ENCODE results near the gene KCP. TPM values are rescaled to one million over a fixed set of nuclear protein-coding genes. Genes with fewer than 3 reads are reported as not detected.

KCP gene
- total RNA-seq, 1 experiment from 2014 or later: 9.9 TPM

- H3K9me3 ChIP-seq (ENCODE audit: insufficient read depth, low read depth): no peaks in the 10 kb centered on the region
- H3F3A ChIP-seq (ENCODE audit: insufficient read depth, low read depth): peaks cover 16% of the 10 kb centered on the region; the same call in 1 of the 2 replicates
- intact Hi-C loops (cut with micrococcal nuclease; ENCODE audit: unreplicated experiment): no loop called here
- H4K20me1 ChIP-seq (ENCODE audit: insufficient read depth): no peaks in the 10 kb centered on the region
- H3K79me2 ChIP-seq (ENCODE audit: low read depth): no peaks in the 10 kb centered on the region
- no peak for DNase-seq
- H3K27me3 ChIP-seq (ENCODE audit: insufficient read depth, low read depth): no peaks in the 10 kb centered on the region
- H3K4me1 ChIP-seq (replicated peaks; ENCODE audit: insufficient read depth): peaks cover 26% of the 10 kb centered on the region
- H2AFZ ChIP-seq: no peak overlapping the region
- TF ChIP-seq CTCF (conservative IDR thresholded peaks at IDR 0.05) (no peak), EZH2 (IDR thresholded peaks at IDR 0.05; ENCODE audit: low read depth) (no peak)
- BruUV-seq (replicated peaks): no TSS peak
- H3K27ac ChIP-seq: no peak overlapping the region
- no peaks in the 10 kb centered on the region for H3K36me3 ChIP-seq (ENCODE audit: low read depth)
- ChIA-PET CTCF (interaction anchor here (0.7 kb wide), 1 partner anchor 263 kb away, joined by 6 read pairs; no protein-coding TSS in a partner anchor), POLR2A (ENCODE audit: unreplicated experiment) (interaction anchor here (0.6 kb wide), 1 partner anchor 145 kb away, joined by 3 read pairs; no protein-coding TSS in a partner anchor)
- no peak overlapping the region for H3K4me2 ChIP-seq
- no peak overlapping the region for H3K4me3 ChIP-seq
- H3K9me2 ChIP-seq (ENCODE audit: insufficient read depth): no peaks in the 10 kb centered on the region
These were observed 3.5 kb downstream of the KCP start for GRCh38 chr7:128906766-128907559.

GRCh38 chr7:128906001-128906765, 4.3 kb downstream of the KCP start:
- Histone ChIP-seq H2AFZ (no peak overlapping the region), H3F3A (ENCODE audit: insufficient read depth, low read depth) (peaks cover 22% of the 10 kb centered on the region; the same call in 1 of the 2 replicates), H3K4me2 (no peak overlapping the region), H3K9me2 (ENCODE audit: insufficient read depth) (no peaks in the 10 kb centered on the region), H4K20me1 (ENCODE audit: insufficient read depth) (no peaks in the 10 kb centered on the region), H3K79me2 (ENCODE audit: low read depth) (no peaks in the 10 kb centered on the region), H3K4me1 (replicated peaks; ENCODE audit: insufficient read depth) (peaks cover 27% of the 10 kb centered on the region), H3K4me3 (no peak overlapping the region), H3K27ac (no peak overlapping the region), H3K36me3 (ENCODE audit: low read depth) (no peaks in the 10 kb centered on the region), H3K9me3 (ENCODE audit: insufficient read depth, low read depth) (no peaks in the 10 kb centered on the region), H3K27me3 (ENCODE audit: insufficient read depth, low read depth) (no peaks in the 10 kb centered on the region)
- POLR2A ChIA-PET (ENCODE audit: unreplicated experiment): no interaction called here
- DNase-seq: no peak
- TF ChIP-seq EZH2 (IDR thresholded peaks at IDR 0.05; ENCODE audit: low read depth): no peak
- TF ChIP-seq CTCF (conservative IDR thresholded peaks at IDR 0.05): no peak
- BruUV-seq (replicated peaks): no TSS peak
- intact Hi-C loops (cut with micrococcal nuclease; ENCODE audit: unreplicated experiment): no loop called here
- CTCF ChIA-PET: interaction anchor here (0.7 kb wide), 1 partner anchor 262 kb away, joined by 6 read pairs; no protein-coding TSS in a partner anchor

DNA sequence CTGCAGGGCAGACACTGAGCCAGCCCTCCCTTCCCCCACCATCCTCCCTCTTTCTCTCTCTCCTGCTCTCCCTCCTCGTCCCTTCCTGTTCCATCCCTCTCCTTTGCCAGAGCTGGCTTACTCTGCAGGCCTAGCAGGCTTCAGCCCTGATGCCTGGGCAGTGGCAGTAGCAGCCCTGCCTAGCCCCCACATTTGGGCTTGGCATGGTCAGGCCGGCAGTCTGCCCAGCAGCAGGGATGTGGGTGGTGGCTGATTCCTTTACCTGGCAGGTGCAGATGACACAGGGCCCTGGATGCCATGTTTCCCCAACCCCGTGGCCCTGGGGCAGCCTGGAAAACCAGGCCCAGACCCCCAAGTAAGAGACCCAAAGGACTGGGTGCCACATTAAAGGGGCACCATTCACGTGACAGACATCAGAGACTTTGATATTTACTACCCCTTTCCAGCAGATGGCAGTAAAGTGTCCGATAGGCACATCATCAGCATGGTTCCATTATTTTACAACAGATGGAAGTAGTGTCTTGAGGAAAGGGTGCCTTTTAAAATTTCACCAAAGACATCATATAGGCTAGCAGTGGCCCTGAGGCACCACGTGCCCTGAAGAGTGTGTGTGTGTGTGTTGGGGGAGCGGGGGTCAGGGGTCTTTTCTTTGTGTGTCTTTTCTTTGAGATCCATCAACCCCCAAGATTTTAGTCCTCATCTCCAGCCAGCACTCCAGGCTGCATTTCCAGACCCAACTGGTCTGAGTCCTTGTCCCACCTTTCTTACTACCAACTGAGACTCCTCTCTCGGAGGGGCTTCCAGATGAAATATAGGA, 5.9 kb downstream of the KCP start:
- H3K4me2 ChIP-seq: peak overlapping the region; percentile 17; the same call in 1 of the 2 replicates
- no peak for DNase-seq
- H2AFZ ChIP-seq: no peak overlapping the region
- intact Hi-C loops (cut with micrococcal nuclease; ENCODE audit: unreplicated experiment): loop anchor here (1.0 kb wide), 2 partner anchors 11 to 187 kb away; no protein-coding TSS in a partner anchor
- no peaks in the 10 kb centered on the region for H3K79me2 ChIP-seq (ENCODE audit: low read depth)
- POLR2A ChIA-PET (ENCODE audit: unreplicated experiment): interaction anchor here (0.7 kb wide), 2 partner anchors 33 to 113 kb away, joined by 4 to 6 read pairs; partner anchors contain the start of gene IRF5
- TF ChIP-seq EZH2 (IDR thresholded peaks at IDR 0.05; ENCODE audit: low read depth): no peak
- TF ChIP-seq CTCF (conservative IDR thresholded peaks at IDR 0.05): peak; percentile 73
- CTCF ChIA-PET: interaction anchor here (1.6 kb wide), 1 partner anchor 309 kb away, joined by 5 read pairs; no protein-coding TSS in a partner anchor
- BruUV-seq (replicated peaks): no TSS peak
- no peak overlapping the region for H3K27ac ChIP-seq
- no peaks in the 10 kb centered on the region for H4K20me1 ChIP-seq (ENCODE audit: insufficient read depth)
- H3K4me1 ChIP-seq (replicated peaks; ENCODE audit: insufficient read depth): peaks cover 27% of the 10 kb centered on the region
- no peak overlapping the region for H3K4me3 ChIP-seq
- H3K36me3 ChIP-seq (ENCODE audit: low read depth): 0 out of 2 replicates have a peak, but pooled peaks cover 4% of the 10 kb centered on the region
- H3K27me3 ChIP-seq (ENCODE audit: insufficient read depth, low read depth): no peaks in the 10 kb centered on the region
- no peaks in the 10 kb centered on the region for H3K9me3 ChIP-seq (ENCODE audit: insufficient read depth, low read depth)
- no peaks in the 10 kb centered on the region for H3K9me2 ChIP-seq (ENCODE audit: insufficient read depth)
- H3F3A ChIP-seq (ENCODE audit: insufficient read depth, low read depth): peaks cover 23% of the 10 kb centered on the region; the same call in 1 of the 2 replicates

All from PC-9 (cell line).